WTC11 (cell line): ENCODE data around the gene LDLRAD3. TPM values are rescaled to one million over a fixed set of nuclear protein-coding genes. Genes with fewer than 3 reads are reported as not detected.

Source experiments
- ATAC-seq: fragments of 200-7000 bp; cut with Tn5 transposase; 2 replicates; pipeline ENCODE4 v1.10.0; 2021; ENCODE audit warnings: mild to moderate bottlenecking, moderate library complexity
- CTCF ChIA-PET: fragments of 300-600 bp; sonication (Branson Sonifier 250); formaldehyde crosslinking; loops from one replicate; lab custom pipeline; 2021; ENCODE audit warnings: antibody characterized with exemption; lab: Charles Lee
- POLR2A ChIA-PET: fragments of 350-600 bp; sonication (Branson Sonifier 250); formaldehyde crosslinking; loops from one replicate; lab custom pipeline; 2021; ENCODE audit warnings: antibody characterized with exemption; lab: Charles Lee
- DNase-seq: peaks from one replicate; pipeline ENCODE4 v3.0.0; 2021; ENCODE audit warnings: low spot score
- H3K27ac Mint-ChIP-seq: 2 replicates; pipeline ENCODE4 v1.8.0; 2021; ENCODE audit warnings: mixed read lengths
- H3K27me3 Mint-ChIP-seq: 2 replicates; pipeline ENCODE4 v1.8.0; 2021; ENCODE audit warnings: low read depth, mild to moderate bottlenecking, moderate library complexity, mixed read lengths
- H3K36me3 Mint-ChIP-seq: 2 replicates; pipeline ENCODE4 v1.8.0; 2021; ENCODE audit warnings: mixed read lengths
- H3K4me1 Mint-ChIP-seq: 2 replicates; pipeline ENCODE4 v1.8.0; 2022; ENCODE audit warnings: mixed read lengths
- H3K4me3 Mint-ChIP-seq: 2 replicates; pipeline ENCODE4 v1.8.0; 2021; ENCODE audit warnings: mild to moderate bottlenecking, moderate library complexity, mixed read lengths
- H3K9me3 Mint-ChIP-seq: 2 replicates; pipeline ENCODE4 v1.8.0; 2021; ENCODE audit warnings: mixed read lengths
- FOXJ3 ChIP-seq: sonication (generic); formaldehyde crosslinking; IDR thresholded peaks from 2 replicates; pipeline ENCODE4 v1.9.0; 2021; ENCODE audit warnings: missing genetic modification reagents, mild to moderate bottlenecking, borderline replicate concordance
- FOXK1 ChIP-seq: sonication (generic); formaldehyde crosslinking; IDR thresholded peaks from 2 replicates; pipeline ENCODE4 v1.8.0; 2022; ENCODE audit warnings: mild to moderate bottlenecking, moderate library complexity, missing genetic modification reagents
- FOXP1 ChIP-seq: sonication (generic); formaldehyde crosslinking; IDR thresholded peaks from 2 replicates; pipeline ENCODE4 v1.8.0; 2022; ENCODE audit warnings: missing genetic modification reagents, mild to moderate bottlenecking, moderate library complexity, borderline replicate concordance
- GABPB1 ChIP-seq: sonication (generic); formaldehyde crosslinking; IDR thresholded peaks from 2 replicates; pipeline ENCODE4 v1.8.1; 2023; ENCODE audit warnings: mild to moderate bottlenecking, missing genetic modification reagents
- NFE2L1 ChIP-seq: sonication (generic); formaldehyde crosslinking; IDR thresholded peaks from 2 replicates; pipeline ENCODE4 v1.8.1; 2023; ENCODE audit warnings: missing genetic modification reagents
- ZNF232 ChIP-seq: sonication (generic); formaldehyde crosslinking; IDR thresholded peaks from 2 replicates; pipeline ENCODE4 v1.8.0; 2022; ENCODE audit warnings: mild to moderate bottlenecking, missing genetic modification reagents
- ZNF317 ChIP-seq: sonication (generic); formaldehyde crosslinking; IDR thresholded peaks from 2 replicates; pipeline ENCODE4 v1.8.1; 2023; ENCODE audit warnings: low read depth, mild to moderate bottlenecking, moderate library complexity, missing genetic modification reagents, borderline replicate concordance
- ZNF416 ChIP-seq: fragments of 250-450 bp; sonication (Bioruptor Pico); IDR thresholded peaks from 2 replicates; pipeline ENCODE4 v1.9.0; 2021; ENCODE audit warnings: mild to moderate bottlenecking, inconsistent platforms
- ZNF671 ChIP-seq: fragments of 250-450 bp; sonication (Bioruptor Pico); IDR thresholded peaks from 2 replicates; pipeline ENCODE4 v1.8.0; 2021; ENCODE audit warnings: mild to moderate bottlenecking
- total RNA-seq: library from RNA; stranded (reverse); gene quantifications from 3 replicates; pipeline ENCODE4 v1.2.3, GENCODE V29; 2021
- TF ChIP-seq, protein P1 (sequence below): sonication (generic); formaldehyde crosslinking; IDR thresholded peaks from 2 replicates; pipeline ENCODE4 v1.8.1; 2023; ENCODE audit warnings: mild to moderate bottlenecking, missing genetic modification reagents
- TF ChIP-seq, protein P2 (sequence below): sonication (generic); formaldehyde crosslinking; IDR thresholded peaks from 2 replicates; pipeline ENCODE4 v1.8.0; 2022; ENCODE audit warnings: mild to moderate bottlenecking, missing genetic modification reagents
- TF ChIP-seq, protein P3 (sequence below): fragments of 250-450 bp; sonication (Bioruptor Pico); IDR thresholded peaks from 2 replicates; pipeline ENCODE4 v1.9.0; 2021; ENCODE audit warnings: moderate library complexity, mild to moderate bottlenecking, inconsistent platforms, borderline replicate concordance
- TF ChIP-seq, protein P4 (sequence below): sonication (generic); formaldehyde crosslinking; IDR thresholded peaks from 2 replicates; pipeline ENCODE4 v1.8.0; 2022; ENCODE audit warnings: mild to moderate bottlenecking, missing genetic modification reagents
- TF ChIP-seq, protein P5 (sequence below): fragments of 250-450 bp; sonication (Bioruptor Pico); IDR thresholded peaks from 2 replicates; pipeline ENCODE4 v1.9.0; 2021; ENCODE audit warnings: mild to moderate bottlenecking
- TF ChIP-seq, protein P6 (sequence below): sonication (generic); formaldehyde crosslinking; IDR thresholded peaks from 2 replicates; pipeline ENCODE4 v1.8.0; 2023; ENCODE audit warnings: mild to moderate bottlenecking, missing genetic modification reagents
- TF ChIP-seq, protein P7 (sequence below): sonication (generic); formaldehyde crosslinking; IDR thresholded peaks from 2 replicates; pipeline ENCODE4 v1.8.0; 2022; ENCODE audit warnings: missing genetic modification reagents
- TF ChIP-seq, protein P8 (sequence below): sonication (generic); formaldehyde crosslinking; IDR thresholded peaks from 2 replicates; pipeline ENCODE4 v1.8.1; 2023; ENCODE audit warnings: mild to moderate bottlenecking, missing genetic modification reagents, moderate library complexity

The LDLRAD3 gene
- total RNA-seq, 1 experiment from 2014 or later, result 14.5 TPM

DNA sequence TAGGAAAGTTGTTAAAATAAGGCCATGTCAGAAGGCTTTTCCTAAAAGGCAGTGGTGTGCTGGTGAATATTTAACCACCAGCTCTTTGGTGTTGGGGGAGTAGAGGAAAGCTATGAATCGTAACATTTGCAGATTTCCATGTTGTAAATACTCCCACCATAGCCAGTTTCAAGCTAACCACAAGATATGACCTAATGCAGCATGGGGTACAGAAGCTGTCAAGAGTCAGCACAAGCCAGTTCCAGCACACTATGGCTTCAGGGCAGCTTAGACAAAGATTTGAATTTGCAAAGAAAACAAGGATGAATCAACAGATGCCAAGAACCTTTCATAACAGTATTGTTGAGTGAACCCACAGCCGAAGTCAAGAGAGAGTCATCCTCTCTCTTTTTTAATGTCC is 305.4 kb downstream of the LDLRAD3 start (continued):
- TF ChIP-seq, protein P1, sequence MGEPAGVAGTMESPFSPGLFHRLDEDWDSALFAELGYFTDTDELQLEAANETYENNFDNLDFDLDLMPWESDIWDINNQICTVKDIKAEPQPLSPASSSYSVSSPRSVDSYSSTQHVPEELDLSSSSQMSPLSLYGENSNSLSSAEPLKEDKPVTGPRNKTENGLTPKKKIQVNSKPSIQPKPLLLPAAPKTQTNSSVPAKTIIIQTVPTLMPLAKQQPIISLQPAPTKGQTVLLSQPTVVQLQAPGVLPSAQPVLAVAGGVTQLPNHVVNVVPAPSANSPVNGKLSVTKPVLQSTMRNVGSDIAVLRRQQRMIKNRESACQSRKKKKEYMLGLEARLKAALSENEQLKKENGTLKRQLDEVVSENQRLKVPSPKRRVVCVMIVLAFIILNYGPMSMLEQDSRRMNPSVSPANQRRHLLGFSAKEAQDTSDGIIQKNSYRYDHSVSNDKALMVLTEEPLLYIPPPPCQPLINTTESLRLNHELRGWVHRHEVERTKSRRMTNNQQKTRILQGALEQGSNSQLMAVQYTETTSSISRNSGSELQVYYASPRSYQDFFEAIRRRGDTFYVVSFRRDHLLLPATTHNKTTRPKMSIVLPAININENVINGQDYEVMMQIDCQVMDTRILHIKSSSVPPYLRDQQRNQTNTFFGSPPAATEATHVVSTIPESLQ, result no peak
- TF ChIP-seq, protein P2, sequence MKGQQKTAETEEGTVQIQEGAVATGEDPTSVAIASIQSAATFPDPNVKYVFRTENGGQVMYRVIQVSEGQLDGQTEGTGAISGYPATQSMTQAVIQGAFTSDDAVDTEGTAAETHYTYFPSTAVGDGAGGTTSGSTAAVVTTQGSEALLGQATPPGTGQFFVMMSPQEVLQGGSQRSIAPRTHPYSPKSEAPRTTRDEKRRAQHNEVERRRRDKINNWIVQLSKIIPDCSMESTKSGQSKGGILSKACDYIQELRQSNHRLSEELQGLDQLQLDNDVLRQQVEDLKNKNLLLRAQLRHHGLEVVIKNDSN (CRISPR knock-in tag), result no peak
- TF ChIP-seq FOXP1 (CRISPR knock-in tag), result no peak
- TF ChIP-seq, protein P3, sequence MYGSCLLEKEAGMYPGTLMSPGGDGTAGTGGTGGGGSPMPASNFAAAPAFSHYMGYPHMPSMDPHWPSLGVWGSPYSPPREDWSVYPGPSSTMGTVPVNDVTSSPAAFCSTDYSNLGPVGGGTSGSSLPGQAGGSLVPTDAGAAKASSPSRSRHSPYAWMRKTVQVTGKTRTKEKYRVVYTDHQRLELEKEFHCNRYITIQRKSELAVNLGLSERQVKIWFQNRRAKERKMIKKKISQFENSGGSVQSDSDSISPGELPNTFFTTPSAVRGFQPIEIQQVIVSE (CRISPR knock-in tag), result no peak
- TF ChIP-seq, protein P4, sequence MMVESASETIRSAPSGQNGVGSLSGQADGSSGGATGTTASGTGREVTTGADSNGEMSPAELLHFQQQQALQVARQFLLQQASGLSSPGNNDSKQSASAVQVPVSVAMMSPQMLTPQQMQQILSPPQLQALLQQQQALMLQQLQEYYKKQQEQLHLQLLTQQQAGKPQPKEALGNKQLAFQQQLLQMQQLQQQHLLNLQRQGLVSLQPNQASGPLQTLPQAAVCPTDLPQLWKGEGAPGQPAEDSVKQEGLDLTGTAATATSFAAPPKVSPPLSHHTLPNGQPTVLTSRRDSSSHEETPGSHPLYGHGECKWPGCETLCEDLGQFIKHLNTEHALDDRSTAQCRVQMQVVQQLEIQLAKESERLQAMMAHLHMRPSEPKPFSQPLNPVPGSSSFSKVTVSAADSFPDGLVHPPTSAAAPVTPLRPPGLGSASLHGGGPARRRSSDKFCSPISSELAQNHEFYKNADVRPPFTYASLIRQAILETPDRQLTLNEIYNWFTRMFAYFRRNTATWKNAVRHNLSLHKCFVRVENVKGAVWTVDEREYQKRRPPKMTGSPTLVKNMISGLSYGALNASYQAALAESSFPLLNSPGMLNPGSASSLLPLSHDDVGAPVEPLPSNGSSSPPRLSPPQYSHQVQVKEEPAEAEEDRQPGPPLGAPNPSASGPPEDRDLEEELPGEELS (CRISPR knock-in tag), result no peak

DNA sequence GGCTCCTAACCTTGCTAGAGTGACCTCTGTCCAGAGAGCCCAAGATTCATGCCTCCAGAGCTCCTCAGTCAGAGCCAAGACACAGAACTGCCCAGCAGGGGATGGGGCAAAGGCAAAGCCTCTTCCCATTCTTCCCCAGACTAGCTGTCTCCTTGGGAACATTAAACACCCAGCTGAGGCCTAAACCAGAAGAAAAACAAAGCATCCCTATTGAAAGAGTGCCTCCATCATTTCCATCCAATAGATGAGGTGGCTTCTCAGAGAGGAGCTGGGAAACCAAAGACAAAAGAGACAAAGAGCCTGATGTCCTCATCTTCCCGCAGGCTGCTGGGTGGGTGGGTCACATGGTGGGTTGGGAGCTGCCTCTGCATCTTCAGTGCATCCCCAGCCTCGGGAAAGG is 308.0 kb downstream of the LDLRAD3 start:
- no peaks in the 10 kb centered on the region for H3K4me1 Mint-ChIP-seq
- ChIA-PET CTCF (interaction anchor here (1.2 to 4.2 kb wide), 3 partner anchors 13 to 430 kb away, joined by 3 to 18 read pairs (median 3); no protein-coding TSS in a partner anchor), POLR2A (interaction anchor here (0.5 kb wide), 1 partner anchor 1325 kb away, joined by 3 read pairs; no protein-coding TSS in a partner anchor)
- peaks cover 5% of the 10 kb centered on the region; the same call in 1 of the 2 replicates for H3K36me3 Mint-ChIP-seq
- no peak overlapping the region for H3K4me3 Mint-ChIP-seq
- ATAC-seq, result no peak
- no peak for DNase-seq
- H3K27me3 Mint-ChIP-seq, result no peaks in the 10 kb centered on the region; the same call in 1 of the 2 replicates
- H3K9me3 Mint-ChIP-seq, result peaks cover 27% of the 10 kb centered on the region
- H3K27ac Mint-ChIP-seq, result no peak overlapping the region
- TF ChIP-seq, protein P5, sequence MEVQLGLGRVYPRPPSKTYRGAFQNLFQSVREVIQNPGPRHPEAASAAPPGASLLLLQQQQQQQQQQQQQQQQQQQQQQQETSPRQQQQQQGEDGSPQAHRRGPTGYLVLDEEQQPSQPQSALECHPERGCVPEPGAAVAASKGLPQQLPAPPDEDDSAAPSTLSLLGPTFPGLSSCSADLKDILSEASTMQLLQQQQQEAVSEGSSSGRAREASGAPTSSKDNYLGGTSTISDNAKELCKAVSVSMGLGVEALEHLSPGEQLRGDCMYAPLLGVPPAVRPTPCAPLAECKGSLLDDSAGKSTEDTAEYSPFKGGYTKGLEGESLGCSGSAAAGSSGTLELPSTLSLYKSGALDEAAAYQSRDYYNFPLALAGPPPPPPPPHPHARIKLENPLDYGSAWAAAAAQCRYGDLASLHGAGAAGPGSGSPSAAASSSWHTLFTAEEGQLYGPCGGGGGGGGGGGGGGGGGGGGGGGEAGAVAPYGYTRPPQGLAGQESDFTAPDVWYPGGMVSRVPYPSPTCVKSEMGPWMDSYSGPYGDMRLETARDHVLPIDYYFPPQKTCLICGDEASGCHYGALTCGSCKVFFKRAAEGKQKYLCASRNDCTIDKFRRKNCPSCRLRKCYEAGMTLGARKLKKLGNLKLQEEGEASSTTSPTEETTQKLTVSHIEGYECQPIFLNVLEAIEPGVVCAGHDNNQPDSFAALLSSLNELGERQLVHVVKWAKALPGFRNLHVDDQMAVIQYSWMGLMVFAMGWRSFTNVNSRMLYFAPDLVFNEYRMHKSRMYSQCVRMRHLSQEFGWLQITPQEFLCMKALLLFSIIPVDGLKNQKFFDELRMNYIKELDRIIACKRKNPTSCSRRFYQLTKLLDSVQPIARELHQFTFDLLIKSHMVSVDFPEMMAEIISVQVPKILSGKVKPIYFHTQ, result no peak
- TF ChIP-seq ZNF671 (no peak), ZNF232 (CRISPR knock-in tag) (no peak), ZNF416 (CRISPR knock-in tag) (no peak)

DNA sequence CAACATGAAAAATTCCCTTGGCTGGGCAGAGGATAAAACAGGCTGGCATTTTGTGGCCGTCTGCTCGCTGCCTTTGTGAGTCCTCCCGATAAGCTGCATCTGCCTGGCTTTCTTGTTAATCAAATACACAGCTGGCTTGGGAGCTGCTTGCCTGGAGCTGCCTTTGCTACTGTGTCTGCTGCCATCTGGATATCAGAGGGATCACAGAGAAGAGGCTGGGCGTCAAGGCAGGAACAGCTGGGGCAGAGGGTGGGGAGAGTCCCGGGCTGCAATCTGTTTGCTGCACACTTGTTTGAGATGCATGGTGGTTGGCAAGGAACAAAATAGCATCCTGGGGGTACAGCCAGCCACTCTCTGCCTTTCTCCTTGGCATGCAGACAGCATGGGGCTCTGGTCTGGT is 309.4 kb downstream of the LDLRAD3 start:
- peaks cover 5% of the 10 kb centered on the region for H3K27me3 Mint-ChIP-seq
- H3K4me1 Mint-ChIP-seq, result peaks cover 2% of the 10 kb centered on the region; the same call in 1 of the 2 replicates
- CTCF ChIA-PET, result interaction anchor here (1.0 to 1.6 kb wide), 7 partner anchors 11 to 431 kb away, joined by 3 to 6 read pairs (median 4); no protein-coding TSS in a partner anchor
- ATAC-seq, result no peak
- no peak for DNase-seq
- H3K4me3 Mint-ChIP-seq, result no peak overlapping the region
- peaks cover 5% of the 10 kb centered on the region; the same call in 1 of the 2 replicates for H3K36me3 Mint-ChIP-seq
- POLR2A ChIA-PET, result no interaction called here
- peaks cover 27% of the 10 kb centered on the region for H3K9me3 Mint-ChIP-seq
- no peak overlapping the region for H3K27ac Mint-ChIP-seq
- TF ChIP-seq, protein P6, sequence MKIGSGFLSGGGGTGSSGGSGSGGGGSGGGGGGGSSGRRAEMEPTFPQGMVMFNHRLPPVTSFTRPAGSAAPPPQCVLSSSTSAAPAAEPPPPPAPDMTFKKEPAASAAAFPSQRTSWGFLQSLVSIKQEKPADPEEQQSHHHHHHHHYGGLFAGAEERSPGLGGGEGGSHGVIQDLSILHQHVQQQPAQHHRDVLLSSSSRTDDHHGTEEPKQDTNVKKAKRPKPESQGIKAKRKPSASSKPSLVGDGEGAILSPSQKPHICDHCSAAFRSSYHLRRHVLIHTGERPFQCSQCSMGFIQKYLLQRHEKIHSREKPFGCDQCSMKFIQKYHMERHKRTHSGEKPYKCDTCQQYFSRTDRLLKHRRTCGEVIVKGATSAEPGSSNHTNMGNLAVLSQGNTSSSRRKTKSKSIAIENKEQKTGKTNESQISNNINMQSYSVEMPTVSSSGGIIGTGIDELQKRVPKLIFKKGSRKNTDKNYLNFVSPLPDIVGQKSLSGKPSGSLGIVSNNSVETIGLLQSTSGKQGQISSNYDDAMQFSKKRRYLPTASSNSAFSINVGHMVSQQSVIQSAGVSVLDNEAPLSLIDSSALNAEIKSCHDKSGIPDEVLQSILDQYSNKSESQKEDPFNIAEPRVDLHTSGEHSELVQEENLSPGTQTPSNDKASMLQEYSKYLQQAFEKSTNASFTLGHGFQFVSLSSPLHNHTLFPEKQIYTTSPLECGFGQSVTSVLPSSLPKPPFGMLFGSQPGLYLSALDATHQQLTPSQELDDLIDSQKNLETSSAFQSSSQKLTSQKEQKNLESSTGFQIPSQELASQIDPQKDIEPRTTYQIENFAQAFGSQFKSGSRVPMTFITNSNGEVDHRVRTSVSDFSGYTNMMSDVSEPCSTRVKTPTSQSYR (CRISPR knock-in tag), result no peak
- TF ChIP-seq, protein P7, sequence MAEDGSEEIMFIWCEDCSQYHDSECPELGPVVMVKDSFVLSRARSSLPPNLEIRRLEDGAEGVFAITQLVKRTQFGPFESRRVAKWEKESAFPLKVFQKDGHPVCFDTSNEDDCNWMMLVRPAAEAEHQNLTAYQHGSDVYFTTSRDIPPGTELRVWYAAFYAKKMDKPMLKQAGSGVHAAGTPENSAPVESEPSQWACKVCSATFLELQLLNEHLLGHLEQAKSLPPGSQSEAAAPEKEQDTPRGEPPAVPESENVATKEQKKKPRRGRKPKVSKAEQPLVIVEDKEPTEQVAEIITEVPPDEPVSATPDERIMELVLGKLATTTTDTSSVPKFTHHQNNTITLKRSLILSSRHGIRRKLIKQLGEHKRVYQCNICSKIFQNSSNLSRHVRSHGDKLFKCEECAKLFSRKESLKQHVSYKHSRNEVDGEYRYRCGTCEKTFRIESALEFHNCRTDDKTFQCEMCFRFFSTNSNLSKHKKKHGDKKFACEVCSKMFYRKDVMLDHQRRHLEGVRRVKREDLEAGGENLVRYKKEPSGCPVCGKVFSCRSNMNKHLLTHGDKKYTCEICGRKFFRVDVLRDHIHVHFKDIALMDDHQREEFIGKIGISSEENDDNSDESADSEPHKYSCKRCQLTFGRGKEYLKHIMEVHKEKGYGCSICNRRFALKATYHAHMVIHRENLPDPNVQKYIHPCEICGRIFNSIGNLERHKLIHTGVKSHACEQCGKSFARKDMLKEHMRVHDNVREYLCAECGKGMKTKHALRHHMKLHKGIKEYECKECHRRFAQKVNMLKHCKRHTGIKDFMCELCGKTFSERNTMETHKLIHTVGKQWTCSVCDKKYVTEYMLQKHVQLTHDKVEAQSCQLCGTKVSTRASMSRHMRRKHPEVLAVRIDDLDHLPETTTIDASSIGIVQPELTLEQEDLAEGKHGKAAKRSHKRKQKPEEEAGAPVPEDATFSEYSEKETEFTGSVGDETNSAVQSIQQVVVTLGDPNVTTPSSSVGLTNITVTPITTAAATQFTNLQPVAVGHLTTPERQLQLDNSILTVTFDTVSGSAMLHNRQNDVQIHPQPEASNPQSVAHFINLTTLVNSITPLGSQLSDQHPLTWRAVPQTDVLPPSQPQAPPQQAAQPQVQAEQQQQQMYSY (CRISPR knock-in tag), result no peak
- TF ChIP-seq FOXK1 (CRISPR knock-in tag), result no peak
- TF ChIP-seq FOXJ3, result no peak
- TF ChIP-seq ZNF317, result no peak
- TF ChIP-seq NFE2L1, result no peak
- TF ChIP-seq, protein P8, sequence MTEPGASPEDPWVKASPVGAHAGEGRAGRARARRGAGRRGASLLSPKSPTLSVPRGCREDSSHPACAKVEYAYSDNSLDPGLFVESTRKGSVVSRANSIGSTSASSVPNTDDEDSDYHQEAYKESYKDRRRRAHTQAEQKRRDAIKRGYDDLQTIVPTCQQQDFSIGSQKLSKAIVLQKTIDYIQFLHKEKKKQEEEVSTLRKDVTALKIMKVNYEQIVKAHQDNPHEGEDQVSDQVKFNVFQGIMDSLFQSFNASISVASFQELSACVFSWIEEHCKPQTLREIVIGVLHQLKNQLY (CRISPR knock-in tag), result no peak
- no peak for TF ChIP-seq GABPB1 (CRISPR knock-in tag)
